Fibroblast of lung (primary cell): ENCODE data around the gene SRRM5. TPM values are rescaled to one million over a fixed set of nuclear protein-coding genes. Genes with fewer than 3 reads are reported as not detected.

Experiments used
- DNase-seq, 2 donors: peaks; one replicate each; pipeline versions ENCODE4 v3.0.0 to v3.0.0-alpha.2; 2010; ENCODE audit warnings: low read depth in 2 of 2
- H2AFZ ChIP-seq: 2 replicates; pipeline ENCODE4 v1.5.1; 2012; ENCODE audit warnings: low read length, control low read depth, inconsistent platforms
- H3K27ac ChIP-seq: 2 replicates; pipeline ENCODE4 v1.5.1; 2011; ENCODE audit warnings: low read length, control low read depth; ENCODE audit not compliant: insufficient read depth
- H3K27me3 ChIP-seq: 2 replicates; pipeline ENCODE4 v1.5.1; 2011; ENCODE audit warnings: mild to moderate bottlenecking, low read length; ENCODE audit not compliant: control insufficient read depth, insufficient read depth
- H3K36me3 ChIP-seq: 2 replicates; pipeline ENCODE4 v1.5.1; 2011; ENCODE audit warnings: low read length; ENCODE audit not compliant: control insufficient read depth, insufficient read depth
- H3K4me1 ChIP-seq: 2 replicates; pipeline ENCODE4 v1.5.1; 2011; ENCODE audit warnings: low read length; ENCODE audit not compliant: control insufficient read depth, insufficient read depth; ENCODE audit errors: extremely low read depth
- H3K4me2 ChIP-seq: 2 replicates; pipeline ENCODE4 v1.5.1; 2011; ENCODE audit warnings: low read length, control low read depth; ENCODE audit not compliant: insufficient read depth; ENCODE audit errors: extremely low read depth
- H3K4me3 ChIP-seq, 4 experiments: fragments of 200-600 bp in 1 of 4; sonication (generic) in 1 of 4; replicated peaks in 1 of 4; 2 replicates each; pipeline ENCODE4 v1.5.1; 2011 to 2016; ENCODE audit warnings: low read length in 4 of 4, low read depth in 3 of 4, mild to moderate bottlenecking in 3 of 4, control low read depth in 2 of 4, inconsistent platforms in 1 of 4, mixed read lengths in 1 of 4; ENCODE audit not compliant: insufficient read depth in 1 of 4; ENCODE audit errors: control extremely low read depth in 1 of 4
- H3K79me2 ChIP-seq: 2 replicates; pipeline ENCODE4 v1.5.1; 2012; ENCODE audit warnings: mild to moderate bottlenecking, low read length, inconsistent platforms; ENCODE audit not compliant: control insufficient read depth, insufficient read depth
- H3K9ac ChIP-seq: 2 replicates; pipeline ENCODE4 v1.5.1; 2011; ENCODE audit warnings: mild to moderate bottlenecking, low read length, control low read depth; ENCODE audit not compliant: insufficient read depth
- H3K9me3 ChIP-seq: 2 replicates; pipeline ENCODE4 v1.5.1; 2012; ENCODE audit warnings: low read depth, low read length; ENCODE audit not compliant: control insufficient read depth, insufficient read depth
- H4K20me1 ChIP-seq: 2 replicates; pipeline ENCODE4 v1.5.1; 2011; ENCODE audit warnings: low read length; ENCODE audit not compliant: control insufficient read depth, insufficient read depth; ENCODE audit errors: extremely low read depth
- CTCF ChIP-seq, 2 donors: IDR thresholded peaks in 1 of 2; conservative IDR thresholded peaks in 1 of 2; 1 replicate in 1 of 2; 2 replicates in 1 of 2; pipeline ENCODE4 v1.5.1; 2011 to 2012; ENCODE audit warnings: low read length in 2 of 2, control low read depth in 1 of 2, inconsistent platforms in 1 of 2, low read depth in 1 of 2, mild to moderate bottlenecking in 1 of 2
- EZH2 ChIP-seq: IDR thresholded peaks from 2 replicates; pipeline ENCODE4 v1.5.1; 2012; ENCODE audit warnings: low read length, control low read depth, mild to moderate bottlenecking; ENCODE audit errors: missing control alignments
- polyA plus RNA-seq, 2 donors: library from polyadenylated mRNA; depleted of rRNA in 1 of 2; stranded (reverse) in 1 of 2; unstranded in 1 of 2; fragments of >200 nt; gene quantifications; 2 replicates each; pipeline ENCODE4 v1.2.1, GENCODE V29; 2011 to 2012; ENCODE audit warnings: missing spikeins in 1 of 2
- total RNA-seq: library from RNA; depleted of rRNA; stranded (reverse); fragments of >200 nt; gene quantifications from 2 replicates; pipeline ENCODE4 v1.2.1, GENCODE V29; 2014

SRRM5 gene
- total and polyA plus RNA-seq, 2 donors (not counting 1 experiment from before 2014, with no cell fraction given): under 0.01 to 0.06 TPM

DNA sequence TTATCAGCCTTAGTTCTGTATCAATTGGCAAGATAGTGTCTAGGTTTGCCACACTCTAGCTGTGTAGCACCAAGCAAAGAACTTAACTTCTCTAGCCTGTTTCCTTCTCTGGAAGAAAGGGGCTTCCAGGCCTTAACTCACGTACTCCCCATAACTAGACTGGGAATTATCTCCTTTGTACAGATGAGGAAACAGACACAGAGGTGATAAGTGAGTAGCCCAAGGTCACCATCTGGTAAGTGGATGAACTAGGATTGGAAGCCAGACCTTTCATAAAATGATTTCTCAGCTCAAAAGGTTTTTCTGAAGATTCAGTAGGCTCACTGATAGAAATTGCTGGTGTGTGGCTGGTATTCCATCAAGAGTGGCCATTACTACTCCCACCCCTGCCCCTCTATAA, 4.4 kb downstream of the SRRM5 start:
- no peak overlapping the region for H3K27ac ChIP-seq
- no peak overlapping the region for H3K9ac ChIP-seq
- H3K27me3 ChIP-seq: no peaks in the 10 kb centered on the region
- TF ChIP-seq EZH2 (no peak), CTCF (conservative IDR thresholded peaks at IDR 0.05 in 1 of 2, IDR thresholded peaks at IDR 0.05 in 1 of 2; ENCODE audit: low read depth in 1 of 2, low read length in 2 of 2) (no peak)
- no peak overlapping the region for H2AFZ ChIP-seq
- peaks cover 7% of the 10 kb centered on the region for H3K36me3 ChIP-seq
- H3K9me3 ChIP-seq: no peaks in the 10 kb centered on the region
- H3K4me1 ChIP-seq: peaks cover 2% of the 10 kb centered on the region
- no peak overlapping the region for H3K4me2 ChIP-seq
- no peaks in the 10 kb centered on the region for H4K20me1 ChIP-seq
- peaks cover 13% of the 10 kb centered on the region for H3K79me2 ChIP-seq
- H3K4me3 ChIP-seq: no peak overlapping the region
- no peak for DNase-seq

DNA sequence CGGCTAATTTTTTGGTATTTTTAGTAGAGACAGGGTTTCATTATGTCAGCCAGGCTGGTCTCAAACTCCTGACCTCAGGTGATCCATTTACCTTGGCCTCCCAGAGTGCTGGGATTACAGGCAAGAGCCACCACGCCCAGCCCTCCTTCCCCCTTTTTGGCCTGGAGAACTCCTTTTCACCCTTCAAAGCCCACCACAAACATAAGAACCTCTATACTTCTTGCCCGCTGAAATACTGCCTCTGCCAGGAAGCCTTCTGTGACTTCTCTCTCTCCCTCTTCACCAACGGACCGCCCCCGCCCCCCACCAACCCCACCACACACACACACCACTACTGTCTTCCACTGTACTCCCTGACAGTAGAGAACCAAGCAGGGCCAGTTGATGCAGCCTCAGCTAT, 5.1 kb downstream of the SRRM5 start:
- Histone ChIP-seq H3K9me3 (no peaks in the 10 kb centered on the region), H2AFZ (no peak overlapping the region)

GRCh38 chr19:43618921-43619261, 7.0 kb downstream of the SRRM5 start:
- Histone ChIP-seq H3K9me3 (no peaks in the 10 kb centered on the region), H3K27me3 (no peaks in the 10 kb centered on the region), H3K79me2 (peaks cover 13% of the 10 kb centered on the region), H3K4me3 (peak overlapping the region; percentile 64 to 86 (median 76)), H3K36me3 (no peaks in the 10 kb centered on the region), H3K27ac (peak overlapping the region; percentile 88), H3K9ac (peak overlapping the region; percentile 87), H3K4me2 (peak overlapping the region; percentile 95), H4K20me1 (no peaks in the 10 kb centered on the region), H3K4me1 (peaks cover 2% of the 10 kb centered on the region), H2AFZ (peak overlapping the region; percentile 86)
- TF ChIP-seq CTCF (conservative IDR thresholded peaks at IDR 0.05 in 1 of 2, IDR thresholded peaks at IDR 0.05 in 1 of 2; ENCODE audit: low read depth in 1 of 2, low read length in 2 of 2) (no peak), EZH2 (no peak)
- DNase-seq: no peak

More for the DNA sequence above, 5.1 kb downstream of the SRRM5 start:
- no peak for DNase-seq
- Histone ChIP-seq H3K4me1 (peaks cover 2% of the 10 kb centered on the region), H3K4me3 (no peak overlapping the region), H3K27me3 (no peaks in the 10 kb centered on the region), H3K79me2 (peaks cover 13% of the 10 kb centered on the region), H3K4me2 (no peak overlapping the region), H3K27ac (no peak overlapping the region), H3K9ac (no peak overlapping the region), H4K20me1 (no peaks in the 10 kb centered on the region), H3K36me3 (peaks cover 7% of the 10 kb centered on the region)
- TF ChIP-seq CTCF (conservative IDR thresholded peaks at IDR 0.05 in 1 of 2, IDR thresholded peaks at IDR 0.05 in 1 of 2; ENCODE audit: low read depth in 1 of 2, low read length in 2 of 2) (no peak), EZH2 (no peak)
